ENCODE measurements around the gene TRIM54.
"Not testable (repeated sequence)": the region's sequence is repeated elsewhere in the genome, so short reads cannot be mapped to it uniquely, and the experiment has no call there.

TRIM54 gene

GRCh38 chr2:27308359-27308881 lies 26.2 kb downstream of the TRIM54 start, which contains the start of gene UCN:
UCN (minus strand) TSS chr2:27308445; CDS start chr2:27307895, 550 bp downstream.
- no peaks in the 10 kb centered on the region for H3K9me3 ChIP-seq (ENCODE audit: control insufficient read depth, low read length)
- 14 to 15% methylated on average over 25 of the region's 25 CpGs for WGBS, 2 experiments
- no peak within 1 kb of the TSS for H3K4me3 ChIP-seq (ENCODE audit: insufficient read depth, low read depth, low read length)
- peaks cover 6% of the 10 kb centered on the region for H3K36me3 ChIP-seq (ENCODE audit: control insufficient read depth, insufficient read depth, low read length)
- peaks cover 10% of the 10 kb centered on the region for H3K4me1 ChIP-seq (ENCODE audit: control insufficient read depth, insufficient read depth, low read length)
- H3K27me3 ChIP-seq (ENCODE audit: control insufficient read depth, insufficient read depth, low read length, poor library complexity, severe bottlenecking) = peaks cover 51% of the 10 kb centered on the region
- H3K27ac ChIP-seq (ENCODE audit: insufficient read depth, low read depth, low read length, poor library complexity, severe bottlenecking) = no peak within 1 kb of the TSS

DNA sequence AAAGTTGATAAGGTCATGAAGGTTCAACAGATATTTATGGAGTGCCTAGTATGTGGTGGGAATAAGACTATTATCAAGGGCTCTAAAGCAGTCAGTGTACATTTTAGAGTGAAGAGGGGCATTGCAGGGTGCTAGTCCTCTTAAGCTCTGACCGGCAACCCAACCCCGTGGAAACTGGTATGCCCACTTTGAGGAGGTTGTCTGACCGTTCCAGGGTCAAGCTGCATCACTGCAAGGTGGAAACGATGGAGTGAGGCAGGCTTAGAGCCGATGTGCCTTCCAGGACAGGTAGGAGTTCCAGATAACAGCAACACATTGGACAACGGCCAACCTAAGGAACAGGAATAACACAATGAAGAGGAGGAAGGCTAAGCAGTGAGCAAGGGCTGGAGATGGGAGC lies 27.4 kb downstream of the TRIM54 start:
- peaks cover 10% of the 10 kb centered on the region for H3K4me1 ChIP-seq (ENCODE audit: control insufficient read depth, insufficient read depth, low read length)
- WGBS, 2 experiments = 95 to 97% methylated on average over 6 of the region's 6 CpGs
- peaks cover 6% of the 10 kb centered on the region for H3K36me3 ChIP-seq (ENCODE audit: control insufficient read depth, insufficient read depth, low read length)
- no peak overlapping the region for H3K27ac ChIP-seq (ENCODE audit: insufficient read depth, low read depth, low read length, poor library complexity, severe bottlenecking)
- no peak overlapping the region for H3K4me3 ChIP-seq (ENCODE audit: insufficient read depth, low read depth, low read length)
- H3K27me3 ChIP-seq (ENCODE audit: control insufficient read depth, insufficient read depth, low read length, poor library complexity, severe bottlenecking) = peaks cover 46% of the 10 kb centered on the region
- H3K9me3 ChIP-seq (ENCODE audit: control insufficient read depth, low read length) = no peaks in the 10 kb centered on the region

- Histone ChIP-seq H3K4me1 (ENCODE audit: control insufficient read depth, insufficient read depth, low read length) (peaks cover 6% of the 10 kb centered on the region), H3K36me3 (ENCODE audit: control insufficient read depth, insufficient read depth, low read length) (peaks cover 6% of the 10 kb centered on the region), H3K9me3 (ENCODE audit: control insufficient read depth, low read length) (no peaks in the 10 kb centered on the region), H3K4me3 (ENCODE audit: insufficient read depth, low read depth, low read length) (no peak overlapping the region), H3K27ac (ENCODE audit: insufficient read depth, low read depth, low read length, poor library complexity, severe bottlenecking) (no peak overlapping the region), H3K27me3 (ENCODE audit: control insufficient read depth, insufficient read depth, low read length, poor library complexity, severe bottlenecking) (peaks cover 21% of the 10 kb centered on the region)
- WGBS, 2 experiments = 95 to 97% methylated on average over 3 of the region's 3 CpGs
These were observed 29.9 kb downstream of the TRIM54 start for GRCh38 chr2:27312152-27312551.

- H3K27ac ChIP-seq (ENCODE audit: insufficient read depth, low read depth, low read length, poor library complexity, severe bottlenecking) = no peak overlapping the region
- peaks cover 2% of the 10 kb centered on the region for H3K27me3 ChIP-seq (ENCODE audit: control insufficient read depth, insufficient read depth, low read length, poor library complexity, severe bottlenecking)
- H3K36me3 ChIP-seq (ENCODE audit: control insufficient read depth, insufficient read depth, low read length) = peaks cover 6% of the 10 kb centered on the region
- H3K4me3 ChIP-seq (ENCODE audit: insufficient read depth, low read depth, low read length) = no peak overlapping the region
- no peaks in the 10 kb centered on the region for H3K4me1 ChIP-seq (ENCODE audit: control insufficient read depth, insufficient read depth, low read length)
- no peaks in the 10 kb centered on the region for H3K9me3 ChIP-seq (ENCODE audit: control insufficient read depth, low read length)
- 92 to 93% methylated on average over 7 to 8 of the region's 8 CpGs for WGBS, 2 experiments
These were observed 31.8 kb downstream of the TRIM54 start for GRCh38 chr2:27313882-27314645.

DNA sequence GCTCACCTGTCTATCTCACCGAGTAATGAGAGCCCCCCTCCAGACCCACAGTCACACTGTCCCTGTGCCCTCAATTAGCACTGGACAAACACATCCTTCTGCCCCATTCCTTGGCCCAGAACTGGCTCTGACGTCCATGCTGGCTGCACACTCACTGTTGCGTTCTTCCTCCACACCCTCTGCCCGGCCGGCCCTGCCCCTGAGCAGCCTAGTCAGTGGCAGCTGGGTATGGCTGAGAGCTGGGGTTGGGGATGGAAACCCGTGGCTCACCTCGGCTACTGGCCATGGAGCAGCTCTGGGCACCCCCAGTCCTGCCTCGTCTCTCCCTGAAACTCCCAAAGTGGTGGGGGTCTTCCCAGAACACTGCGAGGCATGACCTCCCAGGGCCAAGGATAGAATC lies 32.5 kb downstream of the TRIM54 start:
- peaks cover 2% of the 10 kb centered on the region for H3K36me3 ChIP-seq (ENCODE audit: control insufficient read depth, insufficient read depth, low read length)
- no peak overlapping the region for H3K27ac ChIP-seq (ENCODE audit: insufficient read depth, low read depth, low read length, poor library complexity, severe bottlenecking)
- 90 to 93% methylated on average over 9 of the region's 9 CpGs for WGBS, 2 experiments
- H3K4me1 ChIP-seq (ENCODE audit: control insufficient read depth, insufficient read depth, low read length) = no peaks in the 10 kb centered on the region
- H3K4me3 ChIP-seq (ENCODE audit: insufficient read depth, low read depth, low read length) = no peak overlapping the region
- H3K27me3 ChIP-seq (ENCODE audit: control insufficient read depth, insufficient read depth, low read length, poor library complexity, severe bottlenecking) = no peaks in the 10 kb centered on the region
- H3K9me3 ChIP-seq (ENCODE audit: control insufficient read depth, low read length) = no peaks in the 10 kb centered on the region

DNA sequence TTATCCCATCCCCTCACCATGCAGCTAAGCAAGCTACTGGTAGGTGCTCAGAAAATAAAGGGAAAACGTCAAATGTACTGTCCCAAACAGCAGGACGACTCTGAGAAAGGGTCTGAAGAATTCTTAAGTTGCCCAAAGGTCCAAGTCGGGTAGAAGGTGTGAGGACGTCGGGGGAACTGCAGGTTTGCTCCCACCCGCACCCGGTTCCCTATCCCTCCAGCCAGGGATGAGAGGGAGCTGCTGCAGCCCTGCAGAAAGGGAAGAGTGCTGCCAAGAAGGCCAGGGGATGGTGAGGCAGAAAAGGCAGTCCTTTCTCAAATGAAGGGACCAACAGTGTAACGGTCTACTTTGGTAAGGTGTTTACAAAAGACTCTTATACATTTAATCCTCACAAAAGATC lies 32.9 kb downstream of the TRIM54 start:
- Histone ChIP-seq H3K4me3 (ENCODE audit: insufficient read depth, low read depth, low read length) (no peak overlapping the region), H3K4me1 (ENCODE audit: control insufficient read depth, insufficient read depth, low read length) (no peaks in the 10 kb centered on the region), H3K36me3 (ENCODE audit: control insufficient read depth, insufficient read depth, low read length) (no peaks in the 10 kb centered on the region), H3K27me3 (ENCODE audit: control insufficient read depth, insufficient read depth, low read length, poor library complexity, severe bottlenecking) (no peaks in the 10 kb centered on the region), H3K9me3 (ENCODE audit: control insufficient read depth, low read length) (no peaks in the 10 kb centered on the region), H3K27ac (ENCODE audit: insufficient read depth, low read depth, low read length, poor library complexity, severe bottlenecking) (no peak overlapping the region)
- WGBS, 2 experiments = 76 to 80% methylated on average over 8 of the region's 8 CpGs

DNA sequence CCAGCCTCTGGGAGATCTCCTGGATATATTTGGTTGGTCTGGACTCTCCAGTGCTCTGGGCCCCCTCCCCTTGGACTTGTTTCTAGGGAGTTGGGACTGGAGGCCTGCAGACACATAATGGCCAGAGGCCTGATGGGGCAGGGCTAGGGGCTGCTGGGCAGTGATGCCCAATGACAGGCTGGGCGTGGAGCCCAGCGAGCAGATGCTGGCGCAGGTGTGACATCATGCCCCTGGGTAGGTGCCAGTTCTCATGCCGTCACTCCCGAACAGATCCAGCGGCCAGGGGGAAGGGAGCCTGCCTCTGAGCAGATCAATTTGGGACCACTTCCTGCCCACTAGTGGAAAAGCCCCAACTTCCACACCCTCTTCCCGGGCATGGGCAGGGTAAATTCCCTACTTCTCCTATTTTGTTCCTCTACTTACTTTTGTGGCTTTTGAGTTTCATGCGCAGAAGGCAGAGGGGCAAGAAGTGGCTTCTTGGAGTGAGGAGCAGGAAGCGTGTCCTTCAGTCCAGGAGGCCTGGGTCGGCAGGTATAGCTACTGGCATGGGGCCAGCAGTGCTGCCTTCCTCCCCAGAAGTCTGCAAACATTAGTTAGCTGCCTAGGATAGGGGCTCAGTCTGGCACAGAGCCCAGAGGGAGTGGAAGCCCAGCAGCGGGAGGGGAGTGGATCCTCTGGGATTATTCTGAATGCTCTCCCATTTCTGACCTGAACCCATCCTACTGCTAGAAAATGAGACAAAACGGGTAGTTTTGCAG lies 34.6 kb downstream of the TRIM54 start:
- Histone ChIP-seq H3K27ac (ENCODE audit: insufficient read depth, low read depth, low read length, poor library complexity, severe bottlenecking) (no peak overlapping the region), H3K9me3 (ENCODE audit: control insufficient read depth, low read length) (no peaks in the 10 kb centered on the region), H3K27me3 (ENCODE audit: control insufficient read depth, insufficient read depth, low read length, poor library complexity, severe bottlenecking) (no peaks in the 10 kb centered on the region), H3K36me3 (ENCODE audit: control insufficient read depth, insufficient read depth, low read length) (no peaks in the 10 kb centered on the region), H3K4me3 (ENCODE audit: insufficient read depth, low read depth, low read length) (no peak overlapping the region), H3K4me1 (ENCODE audit: control insufficient read depth, insufficient read depth, low read length) (no peaks in the 10 kb centered on the region)
- 93 to 94% methylated on average over 12 of the region's 12 CpGs for WGBS, 2 experiments

GRCh38 chr2:27319839-27320238 lies 37.6 kb downstream of the TRIM54 start:
- not testable (repeated sequence) for H3K9me3 ChIP-seq (ENCODE audit: control insufficient read depth, low read length); H3K4me3 ChIP-seq (ENCODE audit: insufficient read depth, low read depth, low read length); H3K36me3 ChIP-seq (ENCODE audit: control insufficient read depth, insufficient read depth, low read length); H3K27me3 ChIP-seq (ENCODE audit: control insufficient read depth, insufficient read depth, low read length, poor library complexity, severe bottlenecking); H3K4me1 ChIP-seq (ENCODE audit: control insufficient read depth, insufficient read depth, low read length); H3K27ac ChIP-seq (ENCODE audit: insufficient read depth, low read depth, low read length, poor library complexity, severe bottlenecking)
- WGBS, 2 experiments = 94 to 95% methylated on average over 15 of the region's 15 CpGs

DNA sequence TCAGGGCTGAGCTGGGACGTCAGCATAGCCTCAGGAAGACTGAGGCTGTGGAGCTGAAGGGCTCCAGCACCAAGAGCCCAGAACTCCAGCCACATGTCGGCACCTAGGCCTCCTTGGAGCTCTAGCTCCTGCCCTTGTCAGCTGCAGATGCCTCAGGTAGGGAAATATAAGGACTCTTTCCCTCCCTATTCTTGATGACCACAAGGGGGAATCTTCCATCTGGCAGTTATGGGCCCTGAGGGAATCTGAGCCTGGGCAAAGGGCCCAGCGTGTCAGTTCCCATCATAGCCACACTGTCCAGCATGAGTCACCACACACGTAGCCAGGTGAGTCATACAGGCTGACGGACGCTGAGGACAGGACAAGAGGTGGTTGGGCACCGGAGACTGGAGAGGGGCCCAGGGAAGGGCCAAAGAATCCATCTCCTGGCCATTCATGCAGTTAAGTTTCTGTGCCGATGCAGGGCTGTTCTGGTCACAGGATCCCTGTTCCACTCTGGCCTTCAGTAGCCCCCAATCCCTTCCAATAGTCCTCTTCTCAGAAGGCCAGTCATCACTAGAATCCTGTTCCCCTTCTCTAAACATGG lies 38.8 kb downstream of the TRIM54 start:
- Histone ChIP-seq H3K9me3 (ENCODE audit: control insufficient read depth, low read length) (no peaks in the 10 kb centered on the region), H3K36me3 (ENCODE audit: control insufficient read depth, insufficient read depth, low read length) (no peaks in the 10 kb centered on the region), H3K27me3 (ENCODE audit: control insufficient read depth, insufficient read depth, low read length, poor library complexity, severe bottlenecking) (no peaks in the 10 kb centered on the region), H3K27ac (ENCODE audit: insufficient read depth, low read depth, low read length, poor library complexity, severe bottlenecking) (no peak overlapping the region), H3K4me1 (ENCODE audit: control insufficient read depth, insufficient read depth, low read length) (peaks cover 5% of the 10 kb centered on the region), H3K4me3 (ENCODE audit: insufficient read depth, low read depth, low read length) (no peak overlapping the region)
- WGBS, 2 experiments = 72 to 74% methylated on average over 8 of the region's 8 CpGs

DNA sequence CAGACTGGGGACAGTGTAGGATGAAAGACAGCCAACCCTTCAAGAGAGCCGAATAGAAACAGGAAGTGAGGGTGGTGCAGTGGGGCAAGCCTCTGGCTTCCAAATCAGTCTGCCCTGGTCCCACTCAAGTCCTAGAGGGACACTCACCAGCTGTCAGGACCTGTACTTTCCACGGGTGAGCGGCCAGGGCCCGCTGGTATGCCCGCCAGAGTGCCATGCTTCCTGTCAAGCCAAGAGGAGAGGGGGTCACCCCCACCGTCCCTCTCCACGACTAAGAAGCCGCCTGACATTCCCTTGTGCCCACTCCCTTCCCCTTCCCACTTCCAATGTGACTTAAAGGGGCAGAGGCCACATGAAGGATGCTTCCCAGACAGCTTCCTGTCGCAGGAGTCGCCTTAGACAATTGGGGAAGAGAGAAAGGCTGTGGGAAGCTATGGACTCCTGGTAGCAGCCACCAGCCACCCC lies 40.1 kb downstream of the TRIM54 start:
- Histone ChIP-seq H3K4me3 (ENCODE audit: insufficient read depth, low read depth, low read length) (peak overlapping the region; percentile 89), H3K9me3 (ENCODE audit: control insufficient read depth, low read length) (no peaks in the 10 kb centered on the region), H3K4me1 (ENCODE audit: control insufficient read depth, insufficient read depth, low read length) (peaks cover 5% of the 10 kb centered on the region), H3K27me3 (ENCODE audit: control insufficient read depth, insufficient read depth, low read length, poor library complexity, severe bottlenecking) (no peaks in the 10 kb centered on the region), H3K27ac (ENCODE audit: insufficient read depth, low read depth, low read length, poor library complexity, severe bottlenecking) (no peak overlapping the region), H3K36me3 (ENCODE audit: control insufficient read depth, insufficient read depth, low read length) (peaks cover 4% of the 10 kb centered on the region)
- 8 to 13% methylated on average over 10 of the region's 10 CpGs for WGBS, 2 experiments
